Right lobe of liver (tissue), 4 donors: ENCODE measurements around the gene INAFM1.

Experiments
- POLR2A ChIP-seq: fragments of 450-650 bp; IDR thresholded peaks from one replicate; pipeline ENCODE4 v1.6.1; 2017; ENCODE audit warnings: antibody characterized with exemption, mild to moderate bottlenecking
- TF ChIP-seq, protein P1 (sequence below), 4 donors: fragments of 200-600 bp in 3 of 4; fragments of 450-650 bp in 1 of 4; IDR thresholded peaks; one replicate each; pipeline versions ENCODE4 v1.5.1 to v1.8.0; 2016 to 2022; ENCODE audit warnings: antibody characterized with exemption in 4 of 4, mild to moderate bottlenecking in 2 of 4
- donor health status: DM: no; HTN: no; CAD: no.
- donor health status: DM: no; HTN: no; CAD: no.
- donor health status: DM: no; HTN: yes; CAD: no.

DNA sequence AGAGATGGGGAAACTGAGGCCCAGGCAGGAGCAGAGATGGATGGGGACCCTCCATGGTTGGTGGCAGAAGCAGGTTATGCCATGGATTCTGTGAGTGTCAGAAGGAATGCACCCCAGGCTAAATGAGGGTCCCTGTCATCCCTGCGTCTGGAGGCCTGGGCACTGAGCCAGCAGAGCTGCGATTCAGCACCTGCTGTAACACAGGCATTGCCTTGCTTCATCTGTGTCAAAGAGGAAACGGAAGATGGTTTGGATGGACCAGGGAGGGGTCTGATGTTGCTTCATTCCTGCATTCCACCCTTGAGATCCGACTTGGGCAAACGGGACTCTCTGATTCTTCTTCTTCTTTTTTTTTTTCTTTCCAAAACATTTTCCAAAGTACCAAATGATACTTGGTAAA lies 36.1 kb downstream of the INAFM1 start:
- peak; percentile 34 for TF ChIP-seq POLR2A
- TF ChIP-seq, protein P1, sequence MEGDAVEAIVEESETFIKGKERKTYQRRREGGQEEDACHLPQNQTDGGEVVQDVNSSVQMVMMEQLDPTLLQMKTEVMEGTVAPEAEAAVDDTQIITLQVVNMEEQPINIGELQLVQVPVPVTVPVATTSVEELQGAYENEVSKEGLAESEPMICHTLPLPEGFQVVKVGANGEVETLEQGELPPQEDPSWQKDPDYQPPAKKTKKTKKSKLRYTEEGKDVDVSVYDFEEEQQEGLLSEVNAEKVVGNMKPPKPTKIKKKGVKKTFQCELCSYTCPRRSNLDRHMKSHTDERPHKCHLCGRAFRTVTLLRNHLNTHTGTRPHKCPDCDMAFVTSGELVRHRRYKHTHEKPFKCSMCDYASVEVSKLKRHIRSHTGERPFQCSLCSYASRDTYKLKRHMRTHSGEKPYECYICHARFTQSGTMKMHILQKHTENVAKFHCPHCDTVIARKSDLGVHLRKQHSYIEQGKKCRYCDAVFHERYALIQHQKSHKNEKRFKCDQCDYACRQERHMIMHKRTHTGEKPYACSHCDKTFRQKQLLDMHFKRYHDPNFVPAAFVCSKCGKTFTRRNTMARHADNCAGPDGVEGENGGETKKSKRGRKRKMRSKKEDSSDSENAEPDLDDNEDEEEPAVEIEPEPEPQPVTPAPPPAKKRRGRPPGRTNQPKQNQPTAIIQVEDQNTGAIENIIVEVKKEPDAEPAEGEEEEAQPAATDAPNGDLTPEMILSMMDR (IDR thresholded peaks at IDR 0.05), result no peak
